Measurements from ENCODE around the gene MTA2. TPM values are rescaled to one million over a fixed set of nuclear protein-coding genes. Genes with fewer than 3 reads are reported as not detected.
A peak's percentile ranks its signal among the peaks of the same experiment; 100 is the strongest.
"Not testable (repeated sequence)": the region's sequence is repeated elsewhere in the genome, so short reads cannot be mapped to it uniquely, and the experiment has no call there.

MTA2 gene
- total RNA-seq, 6 experiments from 2014 or later = 89.6 to 106 (median 95.8) TPM

DNA sequence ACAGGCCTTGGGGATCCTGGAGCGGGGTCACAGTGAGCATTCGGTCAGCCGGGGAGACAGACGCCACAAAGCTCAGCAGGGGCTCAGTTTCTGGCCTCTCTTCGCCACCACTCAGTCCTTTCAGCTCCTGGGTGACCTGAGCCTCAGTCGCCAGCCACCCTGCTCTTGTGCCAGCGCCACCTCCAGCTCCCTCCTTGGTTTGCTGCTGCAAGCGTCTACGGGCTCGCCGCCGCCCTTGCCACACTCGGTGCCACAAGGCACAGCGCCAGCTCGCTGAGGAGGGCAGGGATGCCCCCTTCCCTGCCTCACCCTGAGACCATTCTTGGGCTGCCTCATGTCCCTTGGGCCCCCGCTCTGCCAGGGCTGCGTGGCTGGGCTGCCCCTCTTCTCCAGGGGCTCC lies 26.5 kb downstream of the MTA2 start:
- DNase-seq = no peak
- peak overlapping the region; percentile 96 for H3K27ac Mint-ChIP-seq
- H3K36me3 Mint-ChIP-seq (ENCODE audit: low read depth) = peaks cover 49% of the 10 kb centered on the region
- TF ChIP-seq, protein P1, sequence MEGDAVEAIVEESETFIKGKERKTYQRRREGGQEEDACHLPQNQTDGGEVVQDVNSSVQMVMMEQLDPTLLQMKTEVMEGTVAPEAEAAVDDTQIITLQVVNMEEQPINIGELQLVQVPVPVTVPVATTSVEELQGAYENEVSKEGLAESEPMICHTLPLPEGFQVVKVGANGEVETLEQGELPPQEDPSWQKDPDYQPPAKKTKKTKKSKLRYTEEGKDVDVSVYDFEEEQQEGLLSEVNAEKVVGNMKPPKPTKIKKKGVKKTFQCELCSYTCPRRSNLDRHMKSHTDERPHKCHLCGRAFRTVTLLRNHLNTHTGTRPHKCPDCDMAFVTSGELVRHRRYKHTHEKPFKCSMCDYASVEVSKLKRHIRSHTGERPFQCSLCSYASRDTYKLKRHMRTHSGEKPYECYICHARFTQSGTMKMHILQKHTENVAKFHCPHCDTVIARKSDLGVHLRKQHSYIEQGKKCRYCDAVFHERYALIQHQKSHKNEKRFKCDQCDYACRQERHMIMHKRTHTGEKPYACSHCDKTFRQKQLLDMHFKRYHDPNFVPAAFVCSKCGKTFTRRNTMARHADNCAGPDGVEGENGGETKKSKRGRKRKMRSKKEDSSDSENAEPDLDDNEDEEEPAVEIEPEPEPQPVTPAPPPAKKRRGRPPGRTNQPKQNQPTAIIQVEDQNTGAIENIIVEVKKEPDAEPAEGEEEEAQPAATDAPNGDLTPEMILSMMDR (IDR thresholded peaks at IDR 0.05) = no peak
- no peaks in the 10 kb centered on the region for H3K9me3 Mint-ChIP-seq
- H3K27me3 Mint-ChIP-seq (ENCODE audit: insufficient read depth) = peaks cover 4% of the 10 kb centered on the region
- H3K4me1 Mint-ChIP-seq (ENCODE audit: low read depth) = peaks cover 56% of the 10 kb centered on the region
- peak overlapping the region; percentile 98 for H3K4me3 Mint-ChIP-seq

DNA sequence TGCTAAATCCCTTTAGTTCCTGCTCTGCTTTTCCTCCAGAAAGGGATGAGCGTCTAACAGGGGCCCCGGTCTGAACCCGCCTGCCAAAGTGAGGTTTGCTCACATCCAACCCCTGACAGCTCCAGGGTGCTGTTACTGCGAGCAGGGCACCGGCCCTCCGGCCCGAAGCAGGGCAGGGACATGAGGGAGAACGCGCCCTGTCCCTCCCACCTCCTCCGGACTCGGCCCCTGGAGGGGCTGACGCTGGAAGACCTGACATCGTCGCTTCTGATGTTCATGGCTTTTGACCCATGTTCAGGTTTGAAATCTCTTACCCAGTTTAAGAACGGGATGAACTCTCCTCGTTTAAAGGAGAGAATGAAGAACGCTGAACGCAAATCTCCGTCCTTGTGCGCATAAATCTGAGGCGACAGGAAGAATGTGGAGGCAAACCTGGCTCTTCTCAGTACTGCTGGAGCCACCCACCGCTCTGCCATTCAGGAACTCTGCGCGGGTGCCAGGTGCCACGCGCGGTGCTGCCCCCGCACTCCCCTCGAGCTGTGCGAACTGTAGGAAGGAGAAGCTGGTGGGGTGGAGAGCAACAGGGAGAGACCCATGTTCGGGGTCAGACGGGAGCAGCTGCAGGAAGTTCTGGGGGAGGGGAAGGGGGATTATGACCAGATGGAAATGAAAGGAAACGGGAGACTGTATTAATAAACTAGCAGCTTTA lies 27.1 kb downstream of the MTA2 start:
- H3K9me3 Mint-ChIP-seq = no peaks in the 10 kb centered on the region
- H3K4me3 Mint-ChIP-seq = peak overlapping the region; percentile 98
- peaks cover 51% of the 10 kb centered on the region for H3K36me3 Mint-ChIP-seq (ENCODE audit: low read depth)
- TF ChIP-seq, protein P1 (IDR thresholded peaks at IDR 0.05) = no peak
- H3K27me3 Mint-ChIP-seq (ENCODE audit: insufficient read depth) = peaks cover 4% of the 10 kb centered on the region
- peaks cover 62% of the 10 kb centered on the region for H3K4me1 Mint-ChIP-seq (ENCODE audit: low read depth)
- DNase-seq = no peak
- peak overlapping the region; percentile 96 for H3K27ac Mint-ChIP-seq

DNA sequence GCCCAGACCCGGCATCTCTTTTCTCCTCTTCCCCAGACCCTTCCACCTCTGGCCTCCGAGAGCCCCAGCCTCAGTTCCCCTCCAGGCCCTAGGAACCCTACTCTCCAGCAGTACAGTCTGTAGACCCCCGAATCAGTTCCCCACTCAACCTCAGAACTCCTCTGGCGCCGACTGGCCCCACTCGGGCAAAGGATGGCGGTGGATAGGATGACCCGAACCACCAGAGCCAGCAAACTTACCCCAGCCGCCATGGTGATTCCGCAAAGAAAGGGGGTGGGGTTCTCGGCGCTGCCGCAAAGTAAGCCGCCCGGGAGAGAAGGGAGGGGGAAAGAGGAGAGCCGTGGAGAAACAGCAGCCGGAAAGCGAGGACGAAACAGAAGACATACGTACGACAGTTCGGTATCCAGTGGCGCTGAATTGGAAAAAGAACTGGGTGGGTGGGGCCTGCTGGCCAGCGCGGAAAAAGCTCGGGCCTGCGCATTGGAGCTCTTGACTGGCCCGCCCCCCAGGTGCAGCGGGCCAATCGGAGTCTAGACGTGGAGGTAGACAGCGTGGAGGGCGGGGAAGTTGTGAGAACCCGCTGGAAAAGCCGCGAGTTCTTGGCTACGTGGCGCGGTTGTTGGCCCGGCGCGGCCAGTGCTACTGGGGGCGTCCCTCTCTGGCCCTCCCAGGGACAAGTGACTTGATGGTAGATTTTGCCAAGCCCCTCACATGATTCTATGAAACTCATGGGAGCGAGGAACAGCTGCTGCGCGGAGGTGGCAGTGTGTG lies 27.9 kb downstream of the MTA2 start, which contains the start of gene EEF1G:
EEF1G (minus strand) TSS at position 300 of the 771 bp plus-strand sequence; CDS start at position 251, 49 bp downstream.
- H3K27me3 Mint-ChIP-seq (ENCODE audit: insufficient read depth) = peaks cover 4% of the 10 kb centered on the region
- H3K9me3 Mint-ChIP-seq = no peaks in the 10 kb centered on the region
- peak within 1 kb of the TSS; percentile 96 for H3K27ac Mint-ChIP-seq
- peak; percentile 100 for DNase-seq
- TF ChIP-seq, protein P1 (IDR thresholded peaks at IDR 0.05) = no peak
- peaks cover 51% of the 10 kb centered on the region for H3K36me3 Mint-ChIP-seq (ENCODE audit: low read depth)
- H3K4me3 Mint-ChIP-seq = peak within 1 kb of the TSS; percentile 98
- H3K4me1 Mint-ChIP-seq (ENCODE audit: low read depth) = peaks cover 64% of the 10 kb centered on the region

DNA sequence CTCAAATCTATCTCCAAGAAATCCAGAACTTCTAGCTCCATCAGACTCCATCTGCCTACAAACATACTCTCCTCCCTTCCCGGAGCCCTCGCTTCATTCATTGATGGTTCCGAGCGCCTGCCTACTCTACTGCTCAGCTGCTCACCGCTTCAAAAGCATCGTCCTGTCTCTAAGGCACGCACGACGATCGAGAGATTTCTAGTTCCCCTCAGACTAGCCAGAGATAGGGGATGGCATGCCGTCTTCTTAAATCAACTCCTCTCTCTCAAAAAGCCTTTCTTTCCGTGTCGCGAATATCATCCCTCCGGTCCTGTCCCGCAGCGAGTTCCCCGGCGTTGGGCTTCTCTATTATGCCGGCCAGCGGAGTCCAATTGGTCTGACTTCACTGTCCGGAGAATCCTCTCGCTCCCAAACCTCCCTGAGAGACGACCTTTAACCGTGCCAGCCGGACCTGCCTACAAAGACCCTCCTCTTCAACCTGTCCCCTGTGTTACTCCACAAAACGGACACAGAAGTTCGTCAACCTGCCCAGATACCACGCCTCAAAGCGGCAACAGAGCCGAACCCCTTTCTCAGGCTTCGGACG lies 28.6 kb downstream of the MTA2 start:
- Mint-ChIP-seq H3K9me3 (no peaks in the 10 kb centered on the region), H3K27me3 (ENCODE audit: insufficient read depth) (peaks cover 4% of the 10 kb centered on the region), H3K27ac (peak overlapping the region; percentile 96), H3K36me3 (ENCODE audit: low read depth) (peaks cover 49% of the 10 kb centered on the region), H3K4me3 (peak overlapping the region; percentile 98), H3K4me1 (ENCODE audit: low read depth) (peaks cover 64% of the 10 kb centered on the region)
- DNase-seq = no peak
- TF ChIP-seq, protein P1 (IDR thresholded peaks at IDR 0.05) = no peak

DNA sequence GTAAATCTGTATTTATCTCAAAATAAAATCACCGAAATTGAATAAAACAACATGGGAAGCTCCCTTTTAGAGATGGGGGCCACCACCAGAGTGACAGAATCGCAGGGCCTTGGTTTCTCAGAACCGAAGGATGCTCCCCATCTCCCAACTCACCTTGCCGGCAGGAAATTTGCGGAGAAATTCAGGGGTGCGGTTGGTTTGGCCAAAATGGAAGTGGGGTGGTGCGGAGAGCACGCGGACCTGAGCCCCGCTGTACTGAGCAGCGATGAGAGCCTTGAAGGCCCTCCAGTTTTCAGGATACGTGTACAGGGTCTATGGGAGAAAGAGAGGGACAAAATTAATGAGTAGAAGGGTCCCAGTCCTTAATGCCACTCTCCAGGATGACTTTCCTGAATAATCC lies 29.2 kb downstream of the MTA2 start:
- no peaks in the 10 kb centered on the region for H3K9me3 Mint-ChIP-seq
- H3K27ac Mint-ChIP-seq = peak overlapping the region; percentile 96
- H3K36me3 Mint-ChIP-seq (ENCODE audit: low read depth) = peaks cover 47% of the 10 kb centered on the region
- peaks cover 4% of the 10 kb centered on the region for H3K27me3 Mint-ChIP-seq (ENCODE audit: insufficient read depth)
- TF ChIP-seq, protein P1 (IDR thresholded peaks at IDR 0.05) = no peak
- peak overlapping the region; percentile 98 for H3K4me3 Mint-ChIP-seq
- no peak for DNase-seq
- H3K4me1 Mint-ChIP-seq (ENCODE audit: low read depth) = peaks cover 65% of the 10 kb centered on the region

DNA sequence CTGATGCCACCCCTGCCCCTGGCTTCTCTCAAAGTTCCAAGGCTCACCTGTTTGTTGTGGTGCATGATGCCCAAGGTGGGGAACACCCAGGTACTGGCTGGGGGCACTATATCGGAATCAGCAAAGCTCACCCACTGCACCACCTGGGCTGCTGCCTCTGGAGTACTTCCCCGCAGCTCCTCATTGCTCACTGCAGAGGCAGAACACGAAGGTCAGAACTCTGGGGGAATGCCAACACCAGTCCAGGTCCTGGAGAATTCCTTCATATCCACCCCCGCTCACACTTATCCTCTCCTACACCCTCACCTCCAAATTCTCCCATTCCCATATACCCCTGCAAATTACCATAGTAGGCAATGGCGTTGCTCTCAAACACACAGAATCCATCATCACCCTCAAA lies 30.2 kb downstream of the MTA2 start:
- Mint-ChIP-seq H3K36me3 (ENCODE audit: low read depth) (peaks cover 47% of the 10 kb centered on the region), H3K4me3 (peak overlapping the region; percentile 98), H3K4me1 (ENCODE audit: low read depth) (peaks cover 68% of the 10 kb centered on the region), H3K27ac (peak overlapping the region; percentile 58)
- H3K9me3 Mint-ChIP-seq; DNase-seq; H3K27me3 Mint-ChIP-seq (ENCODE audit: insufficient read depth): not testable (repeated sequence)

DNA sequence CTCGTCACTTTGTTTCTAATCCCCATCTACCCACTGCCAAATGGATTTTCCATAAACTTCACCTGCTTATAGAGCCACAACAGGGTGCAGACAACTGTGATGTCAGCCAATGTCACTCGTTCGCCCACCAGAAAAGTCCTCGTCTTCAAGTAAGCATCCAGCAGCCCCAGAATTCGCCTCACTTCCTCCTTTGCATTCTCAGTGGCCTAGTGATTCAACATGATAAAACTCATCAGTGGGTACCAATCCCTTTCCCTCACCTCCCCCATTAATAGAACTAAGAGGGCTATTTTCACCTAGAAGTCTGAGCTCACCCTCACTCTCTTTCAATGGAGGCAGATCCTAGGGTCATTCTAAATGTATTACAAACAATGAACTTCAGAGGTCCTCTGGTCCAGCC lies 30.8 kb downstream of the MTA2 start:
- Mint-ChIP-seq H3K27ac (peak overlapping the region; percentile 58), H3K36me3 (ENCODE audit: low read depth) (peaks cover 44% of the 10 kb centered on the region), H3K4me1 (ENCODE audit: low read depth) (peaks cover 63% of the 10 kb centered on the region), H3K4me3 (peak overlapping the region; percentile 98)
- DNase-seq; H3K27me3 Mint-ChIP-seq (ENCODE audit: insufficient read depth); H3K9me3 Mint-ChIP-seq: not testable (repeated sequence)
